IMR-90 (cell line): ENCODE measurements around the gene SMIM31. TPM values are rescaled to one million over a fixed set of nuclear protein-coding genes. Genes with fewer than 3 reads are reported as not detected.

ENCODE experiments used
- ATAC-seq: fragments of 200-7000 bp; cut with Tn5 transposase; 2 replicates; pipeline ENCODE4 v1.9.1; 2020; ENCODE audit warnings: low read depth, mild to moderate bottlenecking, moderate library complexity
- BruUV-seq: library from RNA; stranded (reverse); fragments of 400-500 nt; replicated peaks from 2 replicates; lab custom pipeline; 2021; lab: Mats Ljungman, UMichigan
- CTCF ChIA-PET: fragments of 300-600 bp; formaldehyde crosslinking; extraction: SDS; loops from one replicate; lab custom pipeline; 2021; ENCODE audit warnings: antibody characterized with exemption; lab: Yijun Ruan, JAX
- POLR2A ChIA-PET: fragments of 300-600 bp; sonication (Branson Sonifier 250); formaldehyde crosslinking; loops from one replicate; lab custom pipeline; 2022; ENCODE audit warnings: antibody characterized with exemption; ENCODE audit not compliant: unreplicated experiment; lab: Charles Lee
- DNase-seq: peaks from one replicate; pipeline ENCODE4 v3.0.0; 2013
- H2AFZ ChIP-seq: replicated peaks from 2 replicates; pipeline ENCODE3; 2013; ENCODE audit warnings: low read length, mild to moderate bottlenecking; ENCODE audit not compliant: poor library complexity
- H2AK5ac ChIP-seq: 2 replicates; pipeline ENCODE4 v1.6.1; 2013; ENCODE audit warnings: low read depth, low read length, inconsistent platforms
- H2AK9ac ChIP-seq: replicated peaks from 2 replicates; pipeline ENCODE3; 2013; ENCODE audit warnings: mild to moderate bottlenecking, low read depth, low read length, moderate library complexity; ENCODE audit not compliant: poor library complexity
- H2BK120ac ChIP-seq: 2 replicates; pipeline ENCODE4 v1.6.1; 2013; ENCODE audit warnings: low read depth, low read length, inconsistent platforms
- H2BK15ac ChIP-seq: 3 replicates; pipeline ENCODE4 v1.6.1; 2013; ENCODE audit warnings: low read depth, low read length, inconsistent platforms
- H2BK20ac ChIP-seq: 2 replicates; pipeline ENCODE4 v1.6.1; 2013; ENCODE audit warnings: low read depth, mild to moderate bottlenecking, inconsistent platforms, low read length, moderate library complexity
- H2BK5ac ChIP-seq: 2 replicates; pipeline ENCODE4 v1.6.1; 2013; ENCODE audit warnings: mild to moderate bottlenecking, low read depth, low read length, inconsistent platforms; ENCODE audit not compliant: poor library complexity, severe bottlenecking
- H3K14ac ChIP-seq: replicated peaks from 2 replicates; pipeline ENCODE4 v1.6.1; 2013; ENCODE audit warnings: low read depth, low read length, inconsistent platforms
- H3K18ac ChIP-seq: 2 replicates; pipeline ENCODE4 v1.6.1; 2013; ENCODE audit warnings: low read depth, low read length, control low read depth
- H3K23ac ChIP-seq: 2 replicates; pipeline ENCODE4 v1.6.1; 2013; ENCODE audit warnings: low read depth, low read length, inconsistent platforms
- H3K27ac ChIP-seq: 2 replicates; pipeline ENCODE4 v1.5.1; 2013; ENCODE audit warnings: mild to moderate bottlenecking, control low read depth, low read length; ENCODE audit not compliant: insufficient read depth
- H3K27me3 ChIP-seq: 2 replicates; pipeline ENCODE4 v1.6.1; 2013; ENCODE audit warnings: low read length; ENCODE audit not compliant: control insufficient read depth, insufficient read depth
- H3K36me3 ChIP-seq: 2 replicates; pipeline ENCODE4 v1.6.1; 2013; ENCODE audit warnings: low read length, mixed read lengths; ENCODE audit not compliant: control insufficient read depth, insufficient read depth
- H3K4ac ChIP-seq: 2 replicates; pipeline ENCODE4 v1.6.1; 2013; ENCODE audit warnings: low read depth, low read length, inconsistent platforms
- H3K4me1 ChIP-seq: 2 replicates; pipeline ENCODE4 v1.6.1; 2013; ENCODE audit warnings: low read length, mixed read lengths; ENCODE audit not compliant: control insufficient read depth, insufficient read depth
- H3K4me2 ChIP-seq: 2 replicates; pipeline ENCODE4 v1.6.1; 2013; ENCODE audit warnings: low read depth, mild to moderate bottlenecking, control low read depth, low read length, moderate library complexity
- H3K4me3 ChIP-seq: 2 replicates; pipeline ENCODE4 v1.5.1; 2013; ENCODE audit warnings: low read depth, mild to moderate bottlenecking, control low read depth, low read length, moderate library complexity; ENCODE audit not compliant: insufficient read depth
- H3K56ac ChIP-seq: 2 replicates; pipeline ENCODE4 v1.6.1; 2013; ENCODE audit warnings: low read length, inconsistent platforms; ENCODE audit not compliant: insufficient read depth; ENCODE audit errors: extremely low read depth
- H3K79me1 ChIP-seq, 2 experiments: 2 replicates each; pipeline ENCODE4 v1.6.1; 2013; ENCODE audit warnings: low read length in 2 of 2, inconsistent platforms in 1 of 2, low read depth in 1 of 2
- H3K9ac ChIP-seq: 2 replicates; pipeline ENCODE4 v1.6.1; 2013; ENCODE audit warnings: low read depth, low read length, control low read depth
- H3K9me1 ChIP-seq: 2 replicates; pipeline ENCODE4 v1.6.1; 2013; ENCODE audit warnings: low read length, inconsistent platforms; ENCODE audit not compliant: insufficient read depth
- H3K9me3 ChIP-seq: 2 replicates; pipeline ENCODE4 v1.6.1; 2013; ENCODE audit warnings: low read length; ENCODE audit not compliant: control insufficient read depth, insufficient read depth
- H4K20me1 ChIP-seq: 2 replicates; pipeline ENCODE4 v1.6.1; 2013; ENCODE audit warnings: low read length, inconsistent platforms; ENCODE audit not compliant: insufficient read depth
- H4K5ac ChIP-seq: 2 replicates; pipeline ENCODE4 v1.6.1; 2013; ENCODE audit warnings: mild to moderate bottlenecking, low read depth, low read length, control low read depth
- H4K8ac ChIP-seq, 2 experiments: 2 replicates each; pipeline ENCODE4 v1.6.1; 2013; ENCODE audit warnings: low read depth in 2 of 2, low read length in 2 of 2, control low read depth in 1 of 2, inconsistent platforms in 1 of 2
- H4K91ac ChIP-seq: 2 replicates; pipeline ENCODE4 v1.6.1; 2013; ENCODE audit warnings: low read depth, low read length, inconsistent platforms; ENCODE audit not compliant: insufficient read depth
- CEBPB ChIP-seq: IDR thresholded peaks from 2 replicates; pipeline ENCODE4 v1.6.1; 2012; ENCODE audit warnings: low read depth, low read length, improper control_type of control experiment
- FOS ChIP-seq: fragments of 150-350 bp; IDR thresholded peaks from 2 replicates; pipeline ENCODE4 v1.6.1; 2016; ENCODE audit warnings: low read depth, low read length
- whole genome bisulfite sequencing, 2 experiments: methylation state at CpG; one replicate each; pipeline versions ENCODE4 v1.1.5 to v1.1.7; 2013; ENCODE audit warnings: missing lambda C conversion rate in 2 of 2; ENCODE audit not compliant: insufficient read length in 1 of 2; ENCODE audit errors: extremely low coverage in 2 of 2; 5-methylcytosine and 5-hydroxymethylcytosine counted together
- dilution Hi-C: fragments of 300-500 bp; cut with HindIII; formaldehyde crosslinking; loops from one replicate; pipeline ENCODE4 v1.14.3; 2018; ENCODE audit warnings: low sequenced_read_pairs; ENCODE audit not compliant: unreplicated experiment
- in situ Hi-C: fragments of 300-500 bp; cut with MboI; formaldehyde crosslinking; loops from 3 replicates; pipeline ENCODE4 v1.14.3; 2019; ENCODE audit warnings: low sequenced_read_pairs, inconsistent platforms, mixed read lengths
- intact Hi-C: fragments of 100-400 bp; cut with micrococcal nuclease; formaldehyde crosslinking; loops from 2 replicates; pipeline ENCODE4 v1.10.0; 2022
- polyA plus RNA-seq, 3 experiments: library from polyadenylated mRNA; depleted of rRNA; stranded (reverse); fragments of >200 nt; gene quantifications; 2 replicates each; pipeline ENCODE4 v1.2.3, GENCODE V29; 2012; ENCODE audit warnings: low replicate concordance in 1 of 3
- total RNA-seq: library from RNA; depleted of rRNA; stranded (reverse); fragments of >200 nt; gene quantifications from 2 replicates; pipeline ENCODE4 v1.2.3, GENCODE V29; 2012

SMIM31 gene
- total and polyA plus RNA-seq, 2 of the 4 experiments (the other 2 are of a cell fraction): not detected

GRCh38 chr4:164771088-164771487, 17.2 kb downstream of the SMIM31 start:
- in situ Hi-C loops (loop anchor here (10.0 kb wide), 1 partner anchor 324 kb away; no protein-coding TSS in a partner anchor), intact Hi-C loops (no loop called here), dilution Hi-C loops (no loop called here)
- Histone ChIP-seq H2BK5ac (no peak overlapping the region), H4K91ac (no peak overlapping the region), H3K18ac (no peak overlapping the region), H3K23ac (no peak overlapping the region), H4K8ac (no peak overlapping the region), H3K27ac (no peak overlapping the region), H4K20me1 (no peaks in the 10 kb centered on the region), H3K9me1 (no peaks in the 10 kb centered on the region), H3K9me3 (no peaks in the 10 kb centered on the region), H2AK5ac (no peak overlapping the region), H3K4me3 (no peak overlapping the region), H3K4me1 (no peaks in the 10 kb centered on the region), H2BK15ac (no peak overlapping the region), H3K56ac (no peak overlapping the region), H2AK9ac (no peak overlapping the region), H2BK120ac (no peak overlapping the region), H3K4ac (no peak overlapping the region), H3K79me1 (no peaks in the 10 kb centered on the region), H3K9ac (no peak overlapping the region), H2AFZ (no peak overlapping the region), H3K27me3 (no peaks in the 10 kb centered on the region), H3K14ac (no peak overlapping the region), H4K5ac (no peak overlapping the region), H3K36me3 (no peaks in the 10 kb centered on the region), H2BK20ac (no peak overlapping the region), H3K4me2 (no peak overlapping the region)
- ChIA-PET POLR2A (no interaction called here), CTCF (no interaction called here)
- TF ChIP-seq FOS: no peak
- TF ChIP-seq CEBPB: peak; percentile 74
- WGBS, 2 experiments: no CpG with 5 or more reads among the region's 5 CpGs
- no TSS peak for BruUV-seq
- ATAC-seq (no peak), DNase-seq (no peak)
